GM12878 (cell line): ENCODE results near the gene HOOK2. TPM values are rescaled to one million over a fixed set of nuclear protein-coding genes. Genes with fewer than 3 reads are reported as not detected.

Experiments used
- ATAC-seq: fragments of 200-7000 bp; cut with Tn5 transposase; 3 replicates; pipeline ENCODE4 v1.9.1; 2020; ENCODE audit warnings: mild to moderate bottlenecking, moderate library complexity
- BruUV-seq: library from RNA; stranded (reverse); fragments of 400-500 nt; replicated peaks from 2 replicates; lab custom pipeline; 2021; lab: Mats Ljungman, UMichigan
- CTCF ChIA-PET: fragments of 300-600 bp; sonication (Branson Sonifier 250); formaldehyde crosslinking; extraction: SDS; loops from one replicate; lab custom pipeline; 2021; ENCODE audit warnings: inconsistent platforms; lab: Yijun Ruan, JAX
- POLR2A ChIA-PET: fragments of 350-600 bp; formaldehyde crosslinking; extraction: SDS; loops from one replicate; lab custom pipeline; 2021; ENCODE audit warnings: inconsistent platforms; lab: Charles Lee
- RAD21 ChIA-PET: fragments of 300-600 bp; sonication (Branson Sonifier 250); formaldehyde crosslinking; loops from one replicate; lab custom pipeline; 2023; ENCODE audit warnings: antibody characterized with exemption; ENCODE audit not compliant: unreplicated experiment; lab: Charles Lee
- SMC1A ChIA-PET: fragments of 300-600 bp; sonication (Branson Sonifier 250); formaldehyde crosslinking; loops from one replicate; lab custom pipeline; 2023; ENCODE audit not compliant: unreplicated experiment, uncharacterized antibody; lab: Charles Lee
- DNase-seq: peaks from one replicate; pipeline ENCODE4 v3.0.0-alpha.2; 2011; ENCODE audit warnings: low read depth, low spot score
- FAIRE-seq: peaks from 3 replicates; lab custom pipeline; 2011; peaks lifted over from hg19 to GRCh38; lab: Jason Lieb, UNC
- H2AFZ ChIP-seq: 2 replicates; pipeline ENCODE4 v1.6.0; 2011; ENCODE audit warnings: low read depth, low read length, control low read depth; ENCODE audit not compliant: control insufficient read depth
- H3K27ac ChIP-seq: 2 replicates; pipeline ENCODE4 v1.5.1; 2011; ENCODE audit warnings: control low read depth; ENCODE audit not compliant: control insufficient read depth, insufficient read depth
- H3K27me3 ChIP-seq, 2 experiments: replicated peaks in 1 of 2; 2 replicates each; pipeline versions ENCODE4 v1.6.0 to v1.6.1; 2011; ENCODE audit warnings: low read length in 1 of 2; ENCODE audit not compliant: control insufficient read depth in 2 of 2, insufficient read depth in 2 of 2
- H3K36me3 ChIP-seq, 2 experiments: 2 replicates each; pipeline ENCODE4 v1.5.1; 2011; ENCODE audit warnings: low read length in 1 of 2; ENCODE audit not compliant: control insufficient read depth in 2 of 2, insufficient read depth in 2 of 2
- H3K4me1 ChIP-seq: 2 replicates; pipeline ENCODE4 v1.6.1; 2011; ENCODE audit warnings: mild to moderate bottlenecking, low read length, moderate library complexity, mixed read lengths; ENCODE audit not compliant: control insufficient read depth, insufficient read depth
- H3K4me2 ChIP-seq: 2 replicates; pipeline ENCODE4 v1.6.0; 2011; ENCODE audit warnings: control low read depth; ENCODE audit not compliant: control insufficient read depth, insufficient read depth
- H3K4me3 ChIP-seq: fragments of 200-600 bp; sonication (generic); 2 replicates; pipeline ENCODE4 v1.5.1; 2016
- H3K79me2 ChIP-seq: 2 replicates; pipeline ENCODE4 v1.6.0; 2011; ENCODE audit warnings: low read length; ENCODE audit not compliant: control insufficient read depth, insufficient read depth
- H3K9ac ChIP-seq: 2 replicates; pipeline ENCODE4 v1.8.0; 2011; ENCODE audit warnings: low read length, control low read depth, mixed read lengths; ENCODE audit not compliant: control insufficient read depth, insufficient read depth
- H3K9me3 ChIP-seq: replicated peaks from 3 replicates; pipeline ENCODE4 v1.5.1; 2011; ENCODE audit warnings: mild to moderate bottlenecking, low read length; ENCODE audit not compliant: control insufficient read depth, insufficient read depth
- H4K20me1 ChIP-seq: 2 replicates; pipeline ENCODE4 v1.6.0; 2011; ENCODE audit not compliant: control insufficient read depth, insufficient read depth
- ASH2L ChIP-seq: fragments of 300-600, 200-600 bp; sonication (generic); IDR thresholded peaks from 2 replicates; pipeline ENCODE4 v1.6.1; 2017; ENCODE audit warnings: low read depth, mild to moderate bottlenecking, borderline replicate concordance
- CBFB ChIP-seq: IDR thresholded peaks from 2 replicates; pipeline ENCODE4 v1.6.1; 2016; ENCODE audit warnings: antibody characterized with exemption, low read depth
- CBX5 ChIP-seq: sonication (generic); IDR thresholded peaks from 2 replicates; pipeline ENCODE4 v1.6.1; 2016; ENCODE audit warnings: low read depth, moderate library complexity, mild to moderate bottlenecking, inconsistent platforms
- CHD2 ChIP-seq: IDR thresholded peaks from 2 replicates; pipeline ENCODE4 v1.6.1; 2011; ENCODE audit warnings: low read depth, low read length, improper control_type of control experiment, borderline replicate concordance
- CREM ChIP-seq: IDR thresholded peaks from 2 replicates; pipeline ENCODE4 v1.6.1; 2014; ENCODE audit warnings: antibody characterized with exemption, low read depth
- CUX1 ChIP-seq: IDR thresholded peaks from 2 replicates; pipeline ENCODE4 v1.6.1; 2012; ENCODE audit warnings: improper control_type of control experiment, low read depth, low read length; ENCODE audit not compliant: insufficient replicate concordance
- ELK1 ChIP-seq: IDR thresholded peaks from 2 replicates; pipeline ENCODE4 v1.6.1; 2012; ENCODE audit warnings: low read depth, low read length, improper control_type of control experiment
- HDAC2 ChIP-seq: fragments of 200-600 bp; sonication (generic); IDR thresholded peaks from 2 replicates; pipeline ENCODE4 v1.6.1; 2017
- HDAC6 ChIP-seq: fragments of 200-600 bp; sonication (generic); IDR thresholded peaks from one replicate; pipeline ENCODE4 v1.8.0; 2017; ENCODE audit warnings: antibody characterized with exemption; ENCODE audit not compliant: unreplicated experiment
- KAT2A ChIP-seq: conservative IDR thresholded peaks from 2 replicates; pipeline ENCODE4 v1.6.1; 2011; ENCODE audit warnings: low read depth, low read length; ENCODE audit not compliant: control insufficient read depth
- NR2C1 ChIP-seq: fragments of 450-650 bp; IDR thresholded peaks from 2 replicates; pipeline ENCODE4 v1.6.1; 2017; ENCODE audit warnings: antibody characterized with exemption, mild to moderate bottlenecking, moderate library complexity
- RB1 ChIP-seq: fragments of 450-650 bp; formaldehyde crosslinking; IDR thresholded peaks from 2 replicates; pipeline ENCODE4 v1.6.1; 2017; ENCODE audit warnings: mild to moderate bottlenecking, borderline replicate concordance
- SREBF1 ChIP-seq: IDR thresholded peaks from 2 replicates; pipeline ENCODE4 v1.6.1; 2012; ENCODE audit warnings: mild to moderate bottlenecking, low read length
- SREBF2 ChIP-seq: IDR thresholded peaks from 2 replicates; pipeline ENCODE4 v1.6.1; 2012; ENCODE audit warnings: mild to moderate bottlenecking, low read length
- USF2 ChIP-seq: IDR thresholded peaks from 2 replicates; pipeline ENCODE4 v1.6.1; 2011; ENCODE audit warnings: low read depth, low read length, improper control_type of control experiment, borderline replicate concordance
- ZZZ3 ChIP-seq: IDR thresholded peaks from 2 replicates; pipeline ENCODE4 v1.6.1; 2011; ENCODE audit warnings: low read depth; ENCODE audit not compliant: control insufficient read depth, insufficient read length
- WGBS: methylation state at CpG from one replicate; pipeline ENCODE4 v1.1.6; 2016; ENCODE audit warnings: low lambda C conversion rate; ENCODE audit not compliant: insufficient replicate concordance, insufficient coverage; ENCODE audit errors: missing lambda C conversion rate; 5-methylcytosine and 5-hydroxymethylcytosine counted together
- in situ Hi-C: fragments of 300-500 bp; cut with MboI; formaldehyde crosslinking; loops from 9 replicates; pipeline ENCODE4 v1.14.3; 2018; ENCODE audit warnings: mixed read lengths
- intact Hi-C: fragments of 100-400 bp; cut with micrococcal nuclease; formaldehyde crosslinking; loops from one replicate; pipeline ENCODE4 v1.14.2; 2022; ENCODE audit not compliant: unreplicated experiment
- polyA plus RNA-seq, 11 experiments: library from polyadenylated mRNA; depleted of rRNA in 4 of 11; unstranded in 6 of 11; stranded (reverse) in 5 of 11; fragments of >200 nt; fragmentation: Nextera tagmentation in 4 of 11; fragmentation: Illumina TruSeq in 1 of 11; extraction: Ambion mirVana in 4 of 11; extraction: Trizol in 1 of 11; gene quantifications; 1 replicate in 1 of 11; 2 replicates in 10 of 11; pipeline versions ENCODE4 v1.2.1 to v1.2.3, GENCODE V29; 2011 to 2016; ENCODE audit warnings: inconsistent platforms in 2 of 11, missing spikeins in 2 of 11, low read depth in 1 of 11
- total RNA-seq, 4 experiments: library from RNA; depleted of rRNA in 3 of 4; stranded (reverse); fragments of >200 nt in 3 of 4; fragmentation: Illumina TruSeq in 1 of 4; extraction: Trizol in 1 of 4; gene quantifications; 2 replicates each; pipeline versions ENCODE4 v1.2.1 to v1.2.3, GENCODE V29; 2013 to 2021

HOOK2 gene
- total and polyA plus RNA-seq, 10 of the 15 experiments (the other 5 are each of a cell fraction or from before 2014, with no cell fraction given), result 1.5 to 9.6 (median 6.2) TPM

- ATAC-seq, result no peak
- intact Hi-C loops, result loop anchor here (5.0 to 10.0 kb wide), 3 partner anchors 152 to 1690 kb away; partner anchors contain the start of genes CALR, ZNF490 and ZNF791
- no peak for TF ChIP-seq CBX5
- TF ChIP-seq CREM, result no peak
- no peak for TF ChIP-seq HDAC2
- TF ChIP-seq CBFB, result no peak
- no peak for TF ChIP-seq SREBF1
- TF ChIP-seq ZZZ3, result no peak
- no peak for TF ChIP-seq HDAC6
- TF ChIP-seq ASH2L, result no peak
- 0 out of 2 replicates have a peak, but pooled peaks have one; percentile 10 for TF ChIP-seq CHD2
- TF ChIP-seq CUX1, result peak; percentile 55
- TF ChIP-seq SREBF2, result no peak
- no peak for TF ChIP-seq RB1
- TF ChIP-seq ELK1, result no peak
- TF ChIP-seq NR2C1, result no peak
- TF ChIP-seq USF2, result no peak
- TF ChIP-seq KAT2A, result no peak
These were observed 9.6 kb upstream of the HOOK2 start for GRCh38 chr19:12784871-12785430.

More at GRCh38 chr19:12784871-12785430, 9.6 kb upstream of the HOOK2 start:
- Histone ChIP-seq H3K4me3 (no peak overlapping the region), H3K79me2 (peaks cover 16% of the 10 kb centered on the region), H3K4me2 (no peak overlapping the region), H3K27ac (peak overlapping the region; percentile 97), H3K9ac (peak overlapping the region; percentile 77; the same call in 1 of the 2 replicates), H4K20me1 (no peaks in the 10 kb centered on the region), H2AFZ (no peak overlapping the region), H3K9me3 (no peaks in the 10 kb centered on the region), H3K4me1 (peaks cover 68% of the 10 kb centered on the region), H3K27me3 (no peaks in the 10 kb centered on the region), H3K36me3 (no peaks in the 10 kb centered on the region)
- FAIRE-seq, result peak; percentile 57
- 2% methylated on average over 5 of the region's 5 CpGs for WGBS
- ChIA-PET RAD21 (interaction anchor here (0.5 kb wide), 1 partner anchor 368 kb away, joined by 3 read pairs; no protein-coding TSS in a partner anchor), SMC1A (interaction anchor here (1.2 kb wide), 1 partner anchor 11 kb away, joined by 6 read pairs; no protein-coding TSS in a partner anchor), CTCF (interaction anchor here (4.1 kb wide), 1 partner anchor 11 kb away, joined by 22 read pairs; no protein-coding TSS in a partner anchor), POLR2A (no interaction called here)
- no TSS peak for BruUV-seq
- no peak for DNase-seq
- in situ Hi-C loops, result no loop called here
